Osteoblast (primary cell): ENCODE results near the gene RLF. TPM values are rescaled to one million over a fixed set of nuclear protein-coding genes. Genes with fewer than 3 reads are reported as not detected.

ENCODE experiments used
- DNase-seq: peaks from one replicate; pipeline ENCODE4 v3.0.0; 2011; ENCODE audit warnings: low spot score, mixed read lengths; ENCODE audit not compliant: insufficient read length; ENCODE audit errors: missing footprints
- H2AFZ ChIP-seq: 2 replicates; pipeline ENCODE4 v1.6.0; 2011; ENCODE audit warnings: mild to moderate bottlenecking, low read length
- H3K27ac ChIP-seq: 2 replicates; pipeline ENCODE4 v1.5.1; 2011; ENCODE audit warnings: mild to moderate bottlenecking, low read depth, low read length, moderate library complexity
- H3K27me3 ChIP-seq: 2 replicates; pipeline ENCODE4 v1.6.0; 2012; ENCODE audit warnings: mild to moderate bottlenecking, control low read depth, inconsistent platforms, low read length, moderate library complexity; ENCODE audit not compliant: insufficient read depth
- H3K36me3 ChIP-seq: 2 replicates; pipeline ENCODE4 v1.5.1; 2011; ENCODE audit warnings: mild to moderate bottlenecking, low read length, control low read depth, moderate library complexity; ENCODE audit not compliant: insufficient read depth
- H3K4me1 ChIP-seq: 2 replicates; pipeline ENCODE4 v1.5.1; 2011; ENCODE audit warnings: mild to moderate bottlenecking, low read length, control low read depth, moderate library complexity; ENCODE audit not compliant: insufficient read depth
- H3K4me2 ChIP-seq: 2 replicates; pipeline ENCODE4 v1.6.0; 2011; ENCODE audit warnings: mild to moderate bottlenecking, low read length; ENCODE audit not compliant: insufficient read depth
- H3K4me3 ChIP-seq: fragments of 200-600 bp; sonication (generic); 3 replicates; pipeline ENCODE4 v1.5.1; 2012; ENCODE audit warnings: mild to moderate bottlenecking, low read length, inconsistent platforms; ENCODE audit not compliant: insufficient read depth
- H3K79me2 ChIP-seq: 2 replicates; pipeline ENCODE4 v1.6.0; 2012; ENCODE audit warnings: mild to moderate bottlenecking, low read length, control low read depth, inconsistent platforms; ENCODE audit not compliant: insufficient read depth
- H3K9me3 ChIP-seq: 2 replicates; pipeline ENCODE4 v1.5.1; 2011; ENCODE audit warnings: low read depth, low read length, control low read depth
- H4K20me1 ChIP-seq: 2 replicates; pipeline ENCODE4 v1.6.0; 2012; ENCODE audit warnings: mild to moderate bottlenecking, low read length, control low read depth; ENCODE audit not compliant: insufficient read depth
- total RNA-seq: library from RNA; depleted of rRNA; stranded (reverse); fragments of >200 nt; gene quantifications from 2 replicates; pipeline ENCODE4 v1.2.3, GENCODE V29; 2012
- TF ChIP-seq, protein P1 (sequence below): IDR thresholded peaks from 2 replicates; pipeline ENCODE4 v1.5.1; 2011; ENCODE audit warnings: mild to moderate bottlenecking, low read depth, low read length, moderate library complexity; ENCODE audit errors: extremely low read depth

RLF gene
- total RNA-seq, 1 donor = 29.7 TPM

DNA sequence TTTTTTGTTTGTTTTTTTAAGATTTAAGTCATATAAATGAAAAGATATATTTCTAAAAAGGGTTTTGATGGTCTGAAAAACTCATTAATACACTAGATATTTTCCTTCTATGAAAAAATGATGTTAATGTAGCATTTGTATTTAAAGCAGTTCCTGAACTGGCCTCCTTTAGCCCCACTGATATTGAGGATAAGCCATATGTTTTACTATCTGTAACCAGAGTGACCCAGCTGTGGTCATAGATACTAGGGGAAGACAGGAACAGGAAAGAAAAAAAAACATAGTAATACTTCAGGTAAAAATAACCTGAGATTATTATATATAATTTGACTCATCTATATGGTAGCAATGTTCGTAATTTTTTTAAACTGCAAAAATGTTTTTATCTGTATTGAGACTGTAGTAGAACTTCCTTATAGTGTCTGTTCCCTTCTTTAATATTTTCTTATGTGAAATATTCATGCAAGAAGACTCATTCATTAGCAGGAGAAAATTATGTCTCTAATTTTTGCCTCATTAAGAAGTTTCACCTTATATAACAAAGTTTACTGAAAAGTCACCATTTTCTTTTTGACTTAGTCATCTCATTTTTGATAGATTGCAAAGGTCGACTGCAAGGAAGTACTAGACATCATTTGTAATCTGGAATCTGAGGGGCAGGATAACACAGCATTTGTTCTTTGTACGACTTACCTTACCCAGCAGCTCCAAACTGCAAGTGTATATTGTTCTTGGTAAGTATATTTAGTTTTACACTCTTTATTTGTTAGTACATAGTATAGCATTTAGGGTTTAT is 61.0 kb downstream of the RLF start:
- peaks cover 3% of the 10 kb centered on the region for H4K20me1 ChIP-seq

DNA sequence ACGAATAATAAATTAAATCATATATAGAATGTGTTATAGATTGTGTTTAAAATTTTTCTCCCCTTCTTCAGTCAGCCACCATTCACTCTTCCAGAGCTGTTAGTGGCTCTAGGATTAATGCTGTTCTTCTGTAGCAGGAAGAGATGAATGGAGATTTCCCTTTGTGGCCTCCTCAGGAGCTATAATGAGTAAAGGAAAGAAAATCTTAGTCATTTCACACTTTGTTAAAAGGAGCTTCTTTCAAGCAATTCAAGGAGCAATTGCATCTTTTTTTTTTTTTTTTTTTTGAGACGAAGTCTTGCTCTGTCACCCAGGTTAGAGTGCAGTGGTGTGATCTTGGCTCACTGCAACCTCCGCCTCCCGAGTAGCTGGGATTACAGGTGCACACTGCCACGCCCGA is 62.9 kb downstream of the RLF start:
- no peak overlapping the region for H3K4me3 ChIP-seq
- no peak for DNase-seq
- H3K79me2 ChIP-seq = peaks cover 6% of the 10 kb centered on the region
- H3K9me3 ChIP-seq = no peaks in the 10 kb centered on the region
- no peaks in the 10 kb centered on the region for H3K36me3 ChIP-seq
- H3K27me3 ChIP-seq = no peaks in the 10 kb centered on the region
- peaks cover 3% of the 10 kb centered on the region for H4K20me1 ChIP-seq
- TF ChIP-seq, protein P1, sequence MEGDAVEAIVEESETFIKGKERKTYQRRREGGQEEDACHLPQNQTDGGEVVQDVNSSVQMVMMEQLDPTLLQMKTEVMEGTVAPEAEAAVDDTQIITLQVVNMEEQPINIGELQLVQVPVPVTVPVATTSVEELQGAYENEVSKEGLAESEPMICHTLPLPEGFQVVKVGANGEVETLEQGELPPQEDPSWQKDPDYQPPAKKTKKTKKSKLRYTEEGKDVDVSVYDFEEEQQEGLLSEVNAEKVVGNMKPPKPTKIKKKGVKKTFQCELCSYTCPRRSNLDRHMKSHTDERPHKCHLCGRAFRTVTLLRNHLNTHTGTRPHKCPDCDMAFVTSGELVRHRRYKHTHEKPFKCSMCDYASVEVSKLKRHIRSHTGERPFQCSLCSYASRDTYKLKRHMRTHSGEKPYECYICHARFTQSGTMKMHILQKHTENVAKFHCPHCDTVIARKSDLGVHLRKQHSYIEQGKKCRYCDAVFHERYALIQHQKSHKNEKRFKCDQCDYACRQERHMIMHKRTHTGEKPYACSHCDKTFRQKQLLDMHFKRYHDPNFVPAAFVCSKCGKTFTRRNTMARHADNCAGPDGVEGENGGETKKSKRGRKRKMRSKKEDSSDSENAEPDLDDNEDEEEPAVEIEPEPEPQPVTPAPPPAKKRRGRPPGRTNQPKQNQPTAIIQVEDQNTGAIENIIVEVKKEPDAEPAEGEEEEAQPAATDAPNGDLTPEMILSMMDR = no peak
- no peak overlapping the region for H3K4me2 ChIP-seq
- no peak overlapping the region for H3K27ac ChIP-seq
- no peaks in the 10 kb centered on the region for H3K4me1 ChIP-seq
- H2AFZ ChIP-seq = no peak overlapping the region

More for the DNA sequence above, 61.0 kb downstream of the RLF start:
- Histone ChIP-seq H3K9me3 (no peaks in the 10 kb centered on the region), H3K36me3 (no peaks in the 10 kb centered on the region), H3K4me1 (no peaks in the 10 kb centered on the region), H3K4me3 (no peak overlapping the region), H3K4me2 (no peak overlapping the region), H3K27me3 (no peaks in the 10 kb centered on the region), H3K79me2 (peaks cover 7% of the 10 kb centered on the region), H3K27ac (no peak overlapping the region), H2AFZ (no peak overlapping the region)
- no peak for DNase-seq
- TF ChIP-seq, protein P1 = no peak

DNA sequence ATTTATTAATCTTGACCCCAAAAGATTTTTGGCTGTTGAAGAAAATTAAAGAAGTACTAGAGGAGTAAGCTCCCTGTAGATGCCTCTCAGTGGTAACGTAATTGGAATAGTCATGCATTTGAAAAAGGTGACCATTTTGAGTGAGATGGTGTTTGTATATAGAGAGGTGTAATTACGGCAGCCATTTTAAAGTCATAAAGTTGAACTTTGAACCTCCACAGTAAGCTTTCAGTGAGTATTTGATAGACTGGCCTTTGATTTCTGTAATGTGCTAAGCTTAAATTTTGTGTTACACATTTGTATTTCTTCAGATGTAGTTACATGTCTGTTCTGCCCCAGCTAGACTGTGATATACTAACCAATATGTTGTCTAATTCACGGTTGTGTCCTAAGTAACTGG is 65.0 kb downstream of the RLF start:
- H3K9me3 ChIP-seq = no peaks in the 10 kb centered on the region
- H3K4me3 ChIP-seq = no peak overlapping the region
- no peak overlapping the region for H2AFZ ChIP-seq
- DNase-seq = no peak
- H3K27me3 ChIP-seq = no peaks in the 10 kb centered on the region
- H3K79me2 ChIP-seq = peaks cover 2% of the 10 kb centered on the region
- no peaks in the 10 kb centered on the region for H4K20me1 ChIP-seq
- no peak overlapping the region for H3K4me2 ChIP-seq
- no peaks in the 10 kb centered on the region for H3K36me3 ChIP-seq
- no peaks in the 10 kb centered on the region for H3K4me1 ChIP-seq
- H3K27ac ChIP-seq = no peak overlapping the region
- TF ChIP-seq, protein P1 = no peak

DNA sequence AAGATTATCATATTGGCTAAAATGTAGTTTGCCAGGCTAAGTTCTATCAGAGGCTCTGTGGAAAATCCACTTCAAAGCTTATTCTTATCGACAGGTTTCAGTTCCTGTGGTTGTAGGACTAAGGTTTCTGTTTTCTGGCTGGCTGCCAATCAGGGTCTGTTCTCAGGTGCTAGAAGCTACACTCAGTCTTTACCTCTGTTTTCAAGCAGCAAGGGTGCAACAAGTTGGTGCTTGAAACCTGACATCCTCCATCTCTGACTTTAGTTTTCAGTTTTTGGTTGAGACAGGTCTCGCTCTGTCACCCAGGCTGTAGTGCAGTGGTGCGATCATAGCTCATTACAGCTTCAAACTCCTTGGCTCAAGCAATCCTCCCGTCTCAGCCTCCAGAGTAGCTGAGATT is 71.3 kb downstream of the RLF start:
- Histone ChIP-seq H3K4me2 (no peak overlapping the region), H3K27me3 (no peaks in the 10 kb centered on the region), H3K79me2 (no peaks in the 10 kb centered on the region), H4K20me1 (no peaks in the 10 kb centered on the region), H2AFZ (no peak overlapping the region), H3K4me1 (no peaks in the 10 kb centered on the region), H3K4me3 (no peak overlapping the region), H3K9me3 (no peaks in the 10 kb centered on the region), H3K36me3 (peaks cover 40% of the 10 kb centered on the region), H3K27ac (no peak overlapping the region)
- DNase-seq = no peak
- TF ChIP-seq, protein P1 = no peak
